GM11168 (cell line): ENCODE results near the gene CELF5.

Experiments
- in situ Hi-C: fragments of 300-500 bp; cut with MboI; formaldehyde crosslinking; loops from one replicate; pipeline ENCODE4 v1.12.0; 2022; ENCODE audit warnings: low sequenced_read_pairs; ENCODE audit not compliant: unreplicated experiment

The CELF5 gene

DNA sequence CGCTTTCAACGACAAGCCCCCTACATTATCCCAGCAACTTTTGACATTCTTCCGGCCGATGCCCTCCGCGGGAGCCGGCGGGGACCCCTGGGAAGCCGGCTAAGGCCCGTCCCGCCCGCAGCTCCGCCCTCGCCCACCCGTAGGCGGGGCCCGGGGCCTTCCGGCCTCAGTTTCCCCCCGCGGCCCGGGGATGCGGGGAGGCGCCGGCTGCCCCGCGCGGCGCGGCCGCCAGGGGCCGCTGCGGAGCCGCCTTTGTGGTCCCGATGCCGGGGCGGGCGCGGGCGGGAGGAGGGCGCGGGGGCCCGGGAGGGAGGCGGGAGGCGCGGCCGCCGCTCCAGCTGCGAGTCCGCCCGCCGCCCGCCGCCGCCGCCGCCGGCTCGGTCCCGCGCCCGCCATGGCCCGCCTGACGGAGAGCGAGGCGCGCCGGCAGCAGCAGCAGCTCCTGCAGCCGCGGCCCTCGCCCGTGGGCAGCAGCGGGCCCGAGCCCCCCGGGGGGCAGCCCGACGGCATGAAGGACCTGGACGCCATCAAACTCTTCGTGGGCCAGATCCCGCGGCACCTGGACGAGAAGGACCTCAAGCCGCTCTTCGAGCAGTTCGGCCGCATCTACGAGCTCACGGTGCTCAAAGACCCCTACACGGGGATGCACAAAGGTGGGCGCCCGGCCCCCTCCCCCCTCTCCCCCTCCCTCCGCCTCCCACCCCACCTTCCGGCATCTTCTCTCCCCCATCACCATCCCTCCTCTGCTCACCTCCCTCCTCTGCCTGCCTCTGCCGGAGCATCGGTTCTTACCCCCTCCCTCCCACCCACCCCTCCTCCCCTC lies at the start of gene CELF5:
Gene CELF5 (plus strand): TSS at position 316 of the 823 bp plus-strand sequence. CDS start 79 bp downstream, at position 395.
- in situ Hi-C loops = no loop called here

DNA sequence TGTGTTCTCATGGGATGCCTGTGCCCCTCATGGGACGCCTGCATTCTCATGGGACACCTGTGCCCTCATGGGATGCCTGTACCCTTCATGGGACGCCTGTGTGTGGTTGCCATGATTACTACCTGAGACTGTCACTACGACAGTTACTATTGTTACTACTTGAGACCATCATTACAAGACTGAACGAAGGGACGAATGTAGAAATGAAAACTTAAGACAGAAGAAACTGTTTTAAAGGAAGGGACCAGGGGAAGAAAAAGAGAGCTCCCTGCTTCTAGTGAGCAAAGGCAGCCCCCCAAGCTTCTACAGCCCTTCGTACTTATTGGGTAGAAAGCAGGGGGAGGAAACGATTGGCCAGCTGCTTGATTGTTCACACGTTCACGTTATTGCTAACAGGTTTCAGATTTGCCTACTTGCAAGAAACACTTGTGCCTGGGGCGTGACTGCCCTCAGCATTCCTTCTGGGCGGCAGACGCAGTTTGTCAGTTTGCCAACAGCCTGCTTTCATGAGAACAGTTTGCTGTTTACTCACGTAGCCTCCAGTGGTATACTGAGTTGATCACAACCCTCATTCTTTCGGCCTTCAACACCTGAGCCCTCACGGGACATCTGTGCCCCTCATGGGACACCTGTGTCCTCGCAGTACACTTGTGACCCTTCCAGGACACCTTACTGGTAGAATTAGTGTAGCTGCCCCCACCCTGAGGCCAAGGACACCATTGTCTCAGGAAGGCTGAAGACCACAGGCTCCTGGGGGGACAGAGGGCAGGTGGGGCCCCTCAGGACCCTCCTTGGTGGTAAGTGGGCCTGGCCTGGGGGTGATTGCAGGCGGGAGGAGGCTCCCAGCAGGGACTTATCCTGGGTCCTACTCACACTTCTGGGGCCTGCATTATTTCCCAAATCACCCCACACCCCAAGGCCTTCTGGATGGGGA lies 48.4 kb upstream of the CELF5 start:
- in situ Hi-C loops = no loop called here

GRCh38 chr19:3176715-3177501 lies 47.6 kb upstream of the CELF5 start:
- in situ Hi-C loops = no loop called here

GRCh38 chr19:3178377-3178972 lies 46.0 kb upstream of the CELF5 start, which contains the start of gene S1PR4:
Gene S1PR4, plus strand, starts transcription at chr19:3178769. Its CDS starts 24 bp downstream, at chr19:3178793.
- in situ Hi-C loops = no loop called here

- in situ Hi-C loops = no loop called here
Observed at GRCh38 chr19:3178973-3179738, 45.3 kb upstream of the CELF5 start.

DNA sequence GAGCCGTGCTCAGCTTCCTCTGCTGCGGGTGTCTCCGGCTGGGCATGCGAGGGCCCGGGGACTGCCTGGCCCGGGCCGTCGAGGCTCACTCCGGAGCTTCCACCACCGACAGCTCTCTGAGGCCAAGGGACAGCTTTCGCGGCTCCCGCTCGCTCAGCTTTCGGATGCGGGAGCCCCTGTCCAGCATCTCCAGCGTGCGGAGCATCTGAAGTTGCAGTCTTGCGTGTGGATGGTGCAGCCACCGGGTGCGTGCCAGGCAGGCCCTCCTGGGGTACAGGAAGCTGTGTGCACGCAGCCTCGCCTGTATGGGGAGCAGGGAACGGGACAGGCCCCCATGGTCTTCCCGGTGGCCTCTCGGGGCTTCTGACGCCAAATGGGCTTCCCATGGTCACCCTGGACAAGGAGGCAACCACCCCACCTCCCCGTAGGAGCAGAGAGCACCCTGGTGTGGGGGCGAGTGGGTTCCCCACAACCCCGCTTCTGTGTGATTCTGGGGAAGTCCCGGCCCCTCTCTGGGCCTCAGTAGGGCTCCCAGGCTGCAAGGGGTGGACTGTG lies 44.6 kb upstream of the CELF5 start:
- in situ Hi-C loops = no loop called here

DNA sequence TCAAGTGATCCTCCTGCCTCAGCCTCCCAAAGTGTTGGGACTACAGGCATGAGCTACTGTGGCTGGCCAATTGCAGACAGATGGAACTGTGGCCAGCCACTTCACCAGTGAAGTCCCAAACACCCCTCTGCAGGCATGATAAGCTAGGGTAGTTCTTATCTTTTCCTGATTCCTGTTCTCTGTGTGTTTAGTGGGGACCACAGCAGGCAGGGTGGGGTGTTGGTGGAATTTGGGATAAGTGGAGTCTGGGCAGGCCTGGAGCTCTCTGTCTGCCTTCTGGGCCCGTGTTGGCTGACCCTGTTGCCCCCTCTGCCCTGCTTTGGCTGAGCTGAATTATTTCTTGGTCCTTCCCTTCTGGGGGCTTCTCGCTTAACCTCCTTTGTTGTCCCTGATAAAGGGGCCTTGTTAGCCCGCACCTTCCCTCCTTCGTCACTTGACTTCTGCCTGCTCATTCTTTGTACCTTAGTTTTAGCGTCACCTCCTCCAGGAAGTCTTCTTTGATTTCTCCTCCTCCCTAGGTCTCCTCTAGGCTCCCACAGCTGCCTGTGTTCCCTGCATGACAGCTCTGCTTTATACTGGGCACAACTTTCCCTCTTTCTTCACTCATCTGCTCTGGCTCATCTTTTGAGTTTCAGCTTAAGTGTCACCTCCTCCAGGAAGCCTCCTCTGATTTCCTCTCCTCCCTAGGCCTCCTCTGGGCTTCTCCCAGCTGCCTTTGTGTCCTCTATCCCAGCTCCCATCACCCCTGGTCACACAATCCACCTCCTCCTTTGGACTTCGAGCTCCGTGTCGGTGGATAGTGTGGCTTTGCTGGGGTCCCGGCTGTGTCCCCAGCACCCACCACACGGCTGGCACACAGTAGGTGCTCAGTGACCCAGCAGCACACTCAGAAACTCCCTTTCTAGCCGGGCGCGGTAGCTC lies 40.5 kb upstream of the CELF5 start:
- in situ Hi-C loops = no loop called here

GRCh38 chr19:3184847-3185460 lies 39.5 kb upstream of the CELF5 start:
- in situ Hi-C loops = no loop called here

DNA sequence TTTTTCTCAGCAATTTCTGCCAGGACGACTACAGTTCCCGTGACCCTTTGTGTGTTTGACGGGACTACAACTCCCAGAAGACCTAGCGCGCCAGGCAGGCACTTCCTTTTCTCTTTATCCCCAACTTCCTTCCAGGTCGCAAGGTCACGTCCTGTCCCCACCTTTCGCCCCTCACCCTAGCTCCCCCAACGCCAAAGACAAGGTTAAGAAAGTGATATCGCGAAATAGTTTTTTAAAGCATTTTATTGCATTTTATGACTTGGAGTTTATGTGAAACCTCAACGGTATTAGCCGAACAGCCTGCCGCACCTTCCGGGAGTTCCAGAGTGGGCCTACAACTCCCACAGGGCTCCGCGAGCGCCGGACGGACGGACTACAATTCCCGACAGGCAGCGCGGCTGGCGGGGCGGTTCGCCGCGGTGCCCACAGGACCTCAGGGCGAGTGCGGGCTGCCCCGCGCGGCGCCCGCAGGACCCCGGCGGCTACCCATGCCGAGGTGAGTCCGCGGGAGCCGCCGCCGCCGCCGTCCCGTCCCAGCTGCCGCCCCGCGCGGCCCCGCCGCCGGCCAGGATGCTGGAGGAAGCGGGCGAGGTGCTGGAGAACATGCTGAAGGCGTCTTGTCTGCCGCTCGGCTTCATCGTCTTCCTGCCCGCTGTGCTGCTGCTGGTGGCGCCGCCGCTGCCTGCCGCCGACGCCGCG lies 38.9 kb upstream of the CELF5 start, which contains the start of gene NCLN:
Gene NCLN (plus strand): TSS at position 470 of the 699 bp plus-strand sequence. CDS start 101 bp downstream, at position 571.
- in situ Hi-C loops = no loop called here

GRCh38 chr19:3186160-3186688 lies 38.2 kb upstream of the CELF5 start:
- in situ Hi-C loops = no loop called here

DNA sequence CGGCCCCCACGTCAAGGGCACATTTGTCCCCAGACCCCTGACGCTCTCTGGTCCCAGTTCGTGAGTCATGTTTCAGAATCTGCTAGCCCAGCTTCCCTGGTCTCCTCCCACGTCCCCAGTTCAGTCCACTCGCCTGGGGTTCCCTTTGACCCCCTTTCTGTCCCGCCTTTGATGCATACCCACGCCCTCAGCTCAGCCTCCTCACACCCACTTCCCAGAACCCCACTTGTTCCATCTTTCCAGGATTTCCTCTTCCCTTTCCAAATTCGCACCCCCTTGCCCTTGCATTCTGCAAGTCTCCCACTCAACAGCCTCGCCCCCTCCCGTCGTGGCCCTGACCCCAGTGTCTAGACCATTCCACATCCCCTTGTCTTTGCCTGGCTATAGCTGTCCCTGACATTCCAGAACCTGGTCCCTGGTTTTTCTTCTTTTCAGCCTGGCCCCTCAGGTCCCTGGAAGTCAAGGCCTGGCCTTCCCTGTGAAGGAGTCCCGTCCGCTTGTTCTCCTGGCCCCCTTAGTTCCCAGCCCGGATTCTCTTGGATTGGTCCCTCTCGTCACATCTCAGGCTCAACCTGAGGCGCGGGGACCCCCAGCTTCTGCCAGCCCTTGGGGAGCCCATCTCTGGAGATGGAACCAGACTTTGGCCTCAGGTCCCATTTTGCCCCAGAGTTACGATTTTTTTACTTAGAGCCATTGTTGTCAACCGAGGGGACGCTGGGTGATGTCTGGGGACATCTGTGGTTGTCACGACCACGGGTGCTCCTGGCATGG lies 37.4 kb upstream of the CELF5 start:
- in situ Hi-C loops = no loop called here

DNA sequence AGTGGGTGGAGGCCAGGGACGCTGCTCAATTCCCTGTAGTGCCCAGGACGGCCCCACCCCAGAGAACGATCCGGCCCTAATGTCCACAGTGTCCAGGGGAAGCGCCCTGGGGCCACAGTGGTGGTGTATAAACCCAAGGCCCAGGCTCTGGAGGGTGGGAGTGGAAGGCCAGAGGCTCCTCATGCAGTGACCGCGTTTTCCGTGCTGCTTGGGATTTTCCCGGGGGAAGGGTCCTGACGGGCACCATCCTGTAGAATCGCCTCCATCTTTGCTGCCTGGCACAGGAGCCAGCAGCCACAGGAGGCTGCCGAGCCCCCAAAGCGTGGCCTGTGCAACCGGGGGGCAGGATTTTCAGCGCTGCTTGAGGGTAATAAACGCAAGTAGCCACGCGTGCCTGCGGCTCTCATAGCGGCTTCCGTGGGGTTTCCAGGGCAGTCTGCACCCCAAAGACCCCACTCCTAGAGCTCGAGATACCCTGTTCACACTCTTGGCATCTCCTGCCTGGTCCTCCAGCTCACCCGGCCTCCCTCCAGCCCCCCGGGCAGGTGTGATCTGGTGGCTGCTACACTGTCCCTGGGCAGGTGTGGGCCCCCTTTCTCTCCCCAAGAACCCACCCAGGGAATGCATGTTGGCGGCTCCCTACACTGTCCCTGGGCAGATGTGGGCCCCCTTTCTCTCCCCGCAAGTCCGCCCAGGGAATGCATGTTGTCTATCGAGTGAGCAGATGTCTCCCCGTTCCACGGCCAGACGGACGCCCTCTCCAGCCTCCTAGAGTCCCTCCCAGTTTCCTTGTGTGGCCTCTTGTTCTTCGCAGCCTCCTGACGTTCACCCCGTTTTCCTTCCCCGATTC lies 36.6 kb upstream of the CELF5 start:
- in situ Hi-C loops = no loop called here

DNA sequence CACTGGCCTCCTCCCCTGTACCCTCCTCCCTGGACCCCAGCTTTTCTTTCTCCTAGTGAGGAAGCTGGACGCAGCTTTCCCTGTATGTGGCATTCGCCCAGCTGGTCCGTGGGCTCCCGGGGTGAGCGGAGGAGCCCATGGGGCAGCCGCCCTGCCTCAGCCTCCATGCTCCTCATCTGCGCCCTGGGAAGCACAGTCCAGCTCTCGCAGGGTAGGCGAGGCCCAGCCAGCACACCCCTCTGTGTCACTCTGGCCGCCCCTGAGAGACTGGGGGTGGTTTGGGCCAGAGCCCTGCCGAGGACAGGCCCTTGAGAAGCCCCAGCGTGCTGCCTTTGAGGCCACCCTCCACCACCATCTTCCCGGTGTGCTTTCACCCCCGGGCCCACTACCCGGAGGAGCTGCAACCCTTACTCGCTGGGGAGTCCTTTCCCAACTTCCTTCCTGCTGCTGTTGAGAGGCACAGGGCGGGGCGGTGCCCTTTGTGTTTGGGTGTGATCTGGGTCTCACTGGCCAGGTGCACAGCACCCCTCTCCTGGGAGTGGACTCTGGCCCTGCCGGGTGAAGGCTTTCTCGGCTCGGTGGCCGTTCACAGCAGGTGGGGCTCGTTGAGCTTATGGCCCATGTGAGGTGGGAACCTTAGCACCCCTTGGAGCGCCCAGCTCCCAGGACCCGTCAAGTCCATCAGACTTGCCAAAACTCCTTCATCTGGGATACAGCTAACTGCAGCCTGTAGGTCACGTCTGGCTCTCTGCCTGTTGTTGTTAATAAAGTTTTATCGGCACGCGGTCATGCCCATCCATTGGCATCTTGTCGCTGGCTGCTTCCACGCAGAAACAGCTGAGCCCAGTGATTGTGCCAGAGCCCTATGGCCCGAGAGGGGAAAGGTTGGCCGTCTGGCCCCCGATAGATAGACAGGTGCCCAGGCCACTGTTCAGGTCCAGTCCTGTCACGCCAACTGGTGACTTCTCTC lies 35.5 kb upstream of the CELF5 start:
- in situ Hi-C loops = no loop called here
